Stimulated activated naive CD4-positive, alpha-beta T cell treated with Interleukin-2 at 50 U/mL for 16 hours (primary cell): Measurements from ENCODE around the gene SERPINA4.
A peak's percentile ranks its signal among the peaks of the same experiment; 100 is the strongest.

Source experiments
- DNase-seq: peaks from one replicate; lab custom pipeline; 2025; lab: John Stamatoyannopoulos, UW

Gene SERPINA4

DNA sequence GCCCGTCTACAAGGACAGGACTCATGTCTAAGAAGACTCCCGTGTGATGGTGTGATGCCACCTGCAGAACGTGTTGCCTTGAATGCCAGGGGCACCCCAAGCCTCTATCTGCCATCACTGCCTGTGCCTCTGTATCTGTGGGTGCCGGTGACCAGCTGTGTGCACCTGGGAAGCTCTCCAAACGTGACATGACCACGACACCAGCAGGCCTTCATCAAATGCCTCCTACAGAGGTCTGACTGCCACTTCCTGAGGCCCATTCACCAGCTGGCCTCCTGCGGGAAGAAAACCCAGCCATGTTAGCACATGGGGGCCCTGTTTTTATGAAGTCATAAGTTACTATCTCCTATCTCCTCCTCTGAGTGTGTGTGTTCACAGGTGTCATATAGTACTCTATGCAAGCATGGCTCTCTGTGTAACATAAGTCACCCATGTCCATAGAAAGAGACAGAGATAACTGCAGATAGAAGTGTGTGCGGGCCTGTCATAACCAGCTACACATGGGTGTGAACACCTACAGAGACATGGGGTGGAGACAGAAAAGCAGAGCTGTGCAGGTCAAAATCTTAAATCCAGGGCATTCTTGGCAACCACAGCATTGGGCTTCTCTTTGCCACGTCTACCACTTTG is 18.3 kb upstream of the SERPINA4 start:
- DNase-seq: no peak

GRCh38 chr14:94543449-94544124 is 17.7 kb upstream of the SERPINA4 start:
- no peak for DNase-seq

GRCh38 chr14:94544726-94545125 is 16.5 kb upstream of the SERPINA4 start:
- DNase-seq: no peak

DNA sequence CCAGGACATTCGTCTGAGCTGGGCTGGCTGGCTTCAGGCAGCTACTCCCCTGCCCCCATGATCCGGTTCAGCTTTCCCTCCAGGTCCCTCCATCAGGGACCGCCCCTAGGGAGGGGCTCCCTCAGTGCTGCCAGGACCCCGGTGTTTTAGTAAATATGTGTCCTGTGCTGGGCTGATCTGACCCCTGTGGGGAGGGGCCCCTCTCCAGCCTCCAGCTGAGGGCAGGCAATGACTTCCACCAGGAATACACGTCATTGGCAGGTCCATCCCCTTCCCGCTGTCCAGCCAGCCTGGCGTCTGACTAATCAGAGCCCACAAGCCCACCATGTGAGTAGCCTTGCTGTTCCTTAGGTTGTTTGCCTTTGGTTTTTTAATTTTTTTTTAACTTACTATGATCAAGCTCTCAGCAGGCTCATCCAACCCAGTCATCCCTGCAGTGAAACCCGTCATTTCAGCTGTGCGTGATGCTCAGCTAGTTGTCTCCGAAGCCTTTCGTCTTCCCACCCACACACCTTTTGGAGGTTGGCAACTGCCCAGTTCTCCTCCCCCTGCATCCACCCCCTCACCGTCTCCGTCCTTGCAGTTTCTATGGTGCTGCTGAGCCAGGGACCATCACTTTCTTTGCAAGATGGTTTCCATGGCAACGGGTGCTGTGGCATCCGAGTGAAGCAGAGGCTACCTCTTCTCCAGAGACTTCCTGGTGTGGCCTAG is 16.0 kb upstream of the SERPINA4 start:
- no peak for DNase-seq

GRCh38 chr14:94547151-94547680 is 14.0 kb upstream of the SERPINA4 start:
- DNase-seq: no peak

DNA sequence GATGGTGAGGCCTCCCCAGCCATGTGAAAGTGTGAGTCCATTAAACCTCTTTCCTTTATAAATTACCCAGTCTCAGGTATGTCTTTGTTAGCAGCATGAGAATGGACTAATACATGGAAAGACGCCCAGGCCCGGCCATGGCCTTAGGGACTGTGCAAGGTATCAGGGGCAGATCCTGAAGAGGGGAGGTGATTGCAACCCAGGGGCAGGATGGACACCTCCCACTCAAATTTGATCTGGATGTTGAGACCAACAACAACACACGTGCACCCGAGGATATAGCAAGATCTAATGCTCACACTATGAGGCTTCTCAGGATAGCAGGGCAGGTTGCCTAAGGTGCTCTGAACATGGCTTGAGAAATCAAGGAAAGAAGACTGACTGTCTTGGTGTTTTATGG is 13.5 kb upstream of the SERPINA4 start:
- no peak for DNase-seq

DNA sequence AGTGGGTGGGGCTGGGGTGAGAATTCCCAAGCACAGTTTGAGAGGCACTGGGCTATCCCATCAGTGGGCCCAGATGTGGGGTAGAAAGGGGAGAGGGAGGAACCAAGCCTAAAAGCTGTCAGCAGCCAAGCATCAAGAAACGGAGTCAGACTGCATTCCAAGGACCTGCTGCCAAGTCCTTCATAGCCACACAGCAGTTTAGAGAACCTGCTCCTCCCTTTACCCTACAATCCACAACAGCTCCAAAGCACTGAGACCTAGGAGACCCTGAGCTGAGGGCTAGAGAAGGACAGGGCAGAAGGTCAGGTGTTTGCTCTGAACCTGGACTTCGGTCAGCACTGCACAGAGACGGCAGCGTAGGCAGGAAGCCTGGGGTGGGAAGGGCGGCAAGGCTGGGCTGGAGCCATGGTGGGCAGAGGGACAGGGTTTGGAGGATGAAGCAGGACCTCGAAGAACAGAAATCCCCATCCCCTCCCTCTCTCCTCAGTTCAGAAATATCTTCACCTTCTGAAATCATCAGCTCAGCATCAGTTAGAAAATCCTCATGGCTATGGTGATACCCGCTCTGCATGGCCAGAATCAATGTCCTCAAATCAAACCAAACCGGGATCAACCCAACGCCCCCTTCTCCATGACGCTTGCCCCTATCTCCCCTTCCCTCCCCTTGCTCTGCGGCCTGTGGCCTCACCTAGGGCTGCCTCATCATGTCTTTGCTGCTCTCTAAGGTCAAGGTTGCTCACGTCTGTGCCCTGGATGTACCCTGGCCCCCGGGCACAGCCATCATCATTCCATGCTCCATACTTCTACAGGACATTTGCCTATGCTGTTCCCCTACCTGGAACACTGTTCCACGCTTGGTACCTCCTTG is 12.9 kb upstream of the SERPINA4 start:
- no peak for DNase-seq

GRCh38 chr14:94548999-94549985 is 11.9 kb upstream of the SERPINA4 start:
- peak; percentile 27 for DNase-seq

GRCh38 chr14:94550041-94550440 is 11.2 kb upstream of the SERPINA4 start:
- no peak for DNase-seq

GRCh38 chr14:94555991-94556390 is 5.3 kb upstream of the SERPINA4 start:
- no peak for DNase-seq

- no peak for DNase-seq
Measured at GRCh38 chr14:94557327-94557726, 3.9 kb upstream of the SERPINA4 start.

DNA sequence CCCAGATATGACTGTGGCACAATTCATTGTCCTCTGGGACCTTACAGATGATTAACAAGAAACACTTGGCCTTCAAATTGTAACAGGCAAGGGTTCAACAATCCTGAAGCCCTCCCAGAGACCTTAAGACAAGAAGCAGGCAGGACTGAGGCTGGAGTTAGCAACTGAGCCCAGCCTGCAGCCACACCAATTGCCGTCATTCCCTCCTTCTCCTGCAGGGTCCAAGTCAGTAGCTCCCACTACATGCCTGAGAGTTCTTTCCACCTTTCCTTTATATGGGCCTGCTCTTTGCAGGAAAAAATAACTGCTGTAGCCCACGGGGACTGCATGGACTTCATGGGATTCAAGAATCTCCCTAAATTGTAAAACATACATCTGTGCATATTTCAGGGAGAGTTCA is 2.4 kb upstream of the SERPINA4 start:
- no peak for DNase-seq

DNA sequence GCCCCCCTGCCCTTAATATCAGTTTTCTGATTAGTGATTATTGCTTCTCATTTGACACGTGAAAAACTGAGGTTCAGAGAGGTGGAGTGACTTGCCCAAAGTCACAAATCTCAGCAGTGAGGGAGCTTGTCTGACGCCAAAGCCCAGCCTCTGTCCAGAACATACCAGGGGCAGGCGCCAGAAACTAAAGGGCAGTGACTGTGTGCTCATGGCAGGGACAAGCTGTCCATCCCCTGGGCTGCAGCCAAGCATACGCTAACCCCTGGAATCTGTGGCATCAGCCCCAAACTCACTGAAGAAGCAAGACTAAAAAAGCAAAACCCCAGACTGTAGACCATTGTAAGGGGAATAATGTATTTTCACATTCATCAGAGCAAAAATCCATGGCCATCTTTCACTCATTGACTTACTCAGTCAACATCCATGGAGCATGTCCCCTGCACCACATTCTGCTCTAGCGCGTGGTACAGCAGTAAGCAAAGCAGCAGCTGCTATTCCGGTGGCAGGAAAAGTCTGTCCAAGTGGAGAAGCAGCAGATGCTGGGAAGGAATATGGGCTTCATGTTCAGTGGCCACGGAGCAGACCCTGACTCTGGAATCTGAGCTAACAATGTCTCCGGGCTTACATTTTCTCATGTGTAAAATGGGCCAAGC is 1.5 kb upstream of the SERPINA4 start:
- DNase-seq: no peak

DNA sequence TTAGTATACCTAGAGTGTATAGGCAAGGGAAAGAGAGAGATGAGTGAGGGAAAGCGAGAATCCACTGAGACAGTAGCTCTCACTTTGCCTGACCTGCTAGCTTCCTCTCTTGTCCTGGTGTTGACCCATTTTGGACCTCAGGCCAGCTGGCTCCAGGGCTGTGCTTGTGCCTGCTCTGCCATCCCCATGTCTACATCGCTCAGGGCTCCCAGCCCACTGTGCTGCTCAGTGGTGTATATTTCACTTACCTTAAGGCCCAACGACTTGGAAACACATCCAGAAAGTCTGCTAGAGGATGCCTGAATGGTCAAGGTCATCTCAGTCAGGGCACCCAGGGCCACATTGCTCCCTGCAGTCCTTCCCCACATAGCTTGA is 964 bp upstream of the SERPINA4 start:
- no peak for DNase-seq

- DNase-seq: no peak
Measured at GRCh38 chr14:94561656-94562010, 391 bp downstream of the SERPINA4 start.

- DNase-seq: no peak
Measured at GRCh38 chr14:94562022-94562421, 780 bp downstream of the SERPINA4 start.

DNA sequence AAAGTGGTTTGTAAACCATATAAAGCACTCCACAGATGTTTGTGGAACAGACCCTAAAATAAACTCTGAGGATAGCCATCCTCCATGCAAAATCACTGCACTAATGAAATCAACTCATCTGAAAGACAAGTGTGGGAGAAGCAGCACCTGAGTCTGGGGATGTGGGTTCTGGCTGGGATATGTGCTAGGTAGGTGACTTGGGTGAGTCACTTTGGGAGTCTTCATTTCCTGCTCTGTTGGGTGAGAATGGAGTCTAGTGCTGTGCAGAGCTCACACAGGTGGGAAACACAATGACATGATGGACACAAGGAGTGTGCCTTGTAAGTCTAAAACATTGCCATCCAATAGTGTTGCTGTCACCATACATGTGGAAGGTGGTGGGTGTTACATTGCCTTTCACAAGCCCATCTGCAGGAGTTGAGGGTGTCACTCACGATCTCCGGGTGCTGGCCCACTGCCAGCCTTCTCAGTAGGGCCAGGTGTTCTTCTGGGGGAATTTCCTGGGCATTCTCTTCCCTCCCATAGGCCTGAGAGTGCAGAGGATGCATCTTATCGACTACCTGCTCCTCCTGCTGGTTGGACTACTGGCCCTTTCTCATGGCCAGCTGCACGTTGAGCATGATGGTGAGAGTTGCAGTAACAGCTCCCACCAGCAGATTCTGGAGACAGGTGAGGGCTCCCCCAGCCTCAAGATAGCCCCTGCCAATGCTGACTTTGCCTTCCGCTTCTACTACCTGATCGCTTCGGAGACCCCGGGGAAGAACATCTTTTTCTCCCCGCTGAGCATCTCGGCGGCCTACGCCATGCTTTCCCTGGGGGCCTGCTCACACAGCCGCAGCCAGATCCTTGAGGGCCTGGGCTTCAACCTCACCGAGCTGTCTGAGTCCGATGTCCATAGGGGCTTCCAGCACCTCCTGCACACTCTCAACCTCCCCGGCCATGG is 2.0 kb downstream of the SERPINA4 start:
- DNase-seq: no peak

GRCh38 chr14:94564381-94564780 is 3.1 kb downstream of the SERPINA4 start:
- no peak for DNase-seq

GRCh38 chr14:94568186-94568585 is 6.9 kb downstream of the SERPINA4 start:
- DNase-seq: no peak
